Liver (tissue), 9 donors: Measurements from ENCODE around the gene BEST4. TPM values are rescaled to one million over a fixed set of nuclear protein-coding genes. Genes with fewer than 3 reads are reported as not detected.

Source experiments
- DNase-seq: peaks from one replicate; pipeline ENCODE4 v3.0.0-alpha.2; 2017; ENCODE audit warnings: low spot score
- H3K27ac ChIP-seq, 2 donors: one replicate each; pipeline ENCODE4 v1.7.0; 2013; ENCODE audit warnings: inconsistent platforms in 2 of 2, low read length in 2 of 2, control low read depth in 1 of 2, low read depth in 1 of 2, mild to moderate bottlenecking in 1 of 2
- H3K27me3 ChIP-seq, 4 donors: one replicate each; pipeline versions ENCODE4 v1.6.1 to v1.7.0; 2013; ENCODE audit warnings: low read length in 3 of 4, inconsistent platforms in 1 of 4, mild to moderate bottlenecking in 1 of 4, moderate library complexity in 1 of 4; ENCODE audit not compliant: control insufficient read depth in 4 of 4, insufficient read depth in 4 of 4
- H3K36me3 ChIP-seq, 4 donors: one replicate each; pipeline versions ENCODE4 v1.6.1 to v1.7.0; 2013; ENCODE audit warnings: low read length in 3 of 4, mild to moderate bottlenecking in 3 of 4, low read depth in 1 of 4, moderate library complexity in 1 of 4; ENCODE audit not compliant: control insufficient read depth in 4 of 4, insufficient read depth in 3 of 4
- H3K4me1 ChIP-seq, 4 donors: one replicate each; pipeline versions ENCODE4 v1.6.1 to v1.7.0; 2013; ENCODE audit warnings: low read length in 3 of 4, mild to moderate bottlenecking in 3 of 4, moderate library complexity in 1 of 4; ENCODE audit not compliant: control insufficient read depth in 4 of 4, insufficient read depth in 4 of 4
- H3K4me3 ChIP-seq, 3 donors: one replicate each; pipeline versions ENCODE4 v1.6.1 to v1.7.0; 2013; ENCODE audit warnings: low read length in 3 of 3, control low read depth in 1 of 3, low read depth in 1 of 3, mild to moderate bottlenecking in 1 of 3
- H3K9ac ChIP-seq, 2 donors: one replicate each; pipeline ENCODE4 v1.7.0; 2013; ENCODE audit warnings: low read length in 2 of 2, mild to moderate bottlenecking in 2 of 2, moderate library complexity in 2 of 2, control low read depth in 1 of 2, low read depth in 1 of 2
- H3K9me3 ChIP-seq, 4 donors: one replicate each; pipeline versions ENCODE4 v1.6.1 to v1.7.0; 2013; ENCODE audit warnings: low read length in 3 of 4; ENCODE audit not compliant: control insufficient read depth in 4 of 4
- EGR1 ChIP-seq, 2 donors: IDR thresholded peaks; 2 replicates each; pipeline ENCODE4 v1.6.1; 2016 to 2018; ENCODE audit warnings: antibody characterized with exemption in 2 of 2, low read depth in 2 of 2
- FOXA1 ChIP-seq: IDR thresholded peaks from 2 replicates; pipeline ENCODE4 v1.6.1; 2016; ENCODE audit warnings: antibody characterized with exemption
- FOXA2 ChIP-seq: IDR thresholded peaks from 2 replicates; pipeline ENCODE4 v1.6.1; 2016; ENCODE audit warnings: antibody characterized with exemption
- GABPA ChIP-seq, 2 donors: IDR thresholded peaks in 1 of 2; conservative IDR thresholded peaks in 1 of 2; 2 replicates each; pipeline ENCODE4 v1.6.1; 2016; ENCODE audit warnings: antibody characterized with exemption in 2 of 2, mild to moderate bottlenecking in 1 of 2, moderate library complexity in 1 of 2
- HNF4A ChIP-seq, 2 donors: conservative IDR thresholded peaks; 2 replicates each; pipeline ENCODE4 v1.6.1; 2016; ENCODE audit warnings: antibody characterized with exemption in 2 of 2, mild to moderate bottlenecking in 2 of 2
- HNF4G ChIP-seq: IDR thresholded peaks from 2 replicates; pipeline ENCODE4 v1.6.1; 2016; ENCODE audit warnings: antibody characterized with exemption
- JUND ChIP-seq, 2 donors: IDR thresholded peaks; 2 replicates each; pipeline ENCODE4 v1.6.1; 2016; ENCODE audit warnings: antibody characterized with exemption in 2 of 2
- NR2F2 ChIP-seq: IDR thresholded peaks from 2 replicates; pipeline ENCODE4 v1.6.1; 2016; ENCODE audit warnings: antibody characterized with exemption
- RAD21 ChIP-seq, 2 donors: IDR thresholded peaks; 2 replicates each; pipeline ENCODE4 v1.6.1; 2016; ENCODE audit warnings: antibody characterized with exemption in 2 of 2, mild to moderate bottlenecking in 2 of 2
- RXRA ChIP-seq, 2 donors: IDR thresholded peaks; 2 replicates each; pipeline ENCODE4 v1.6.1; 2017 to 2018; ENCODE audit warnings: antibody characterized with exemption in 2 of 2, mild to moderate bottlenecking in 1 of 2
- SP1 ChIP-seq: IDR thresholded peaks from 2 replicates; pipeline ENCODE4 v1.6.1; 2018; ENCODE audit warnings: antibody characterized with exemption, mild to moderate bottlenecking
- TAF1 ChIP-seq: conservative IDR thresholded peaks from 2 replicates; pipeline ENCODE4 v1.6.1; 2016; ENCODE audit warnings: antibody characterized with exemption, mild to moderate bottlenecking
- YY1 ChIP-seq: IDR thresholded peaks from 2 replicates; pipeline ENCODE4 v1.6.1; 2016; ENCODE audit warnings: antibody characterized with exemption, mild to moderate bottlenecking
- WGBS: extraction: QIAGEN DNeasy Blood & Tissue Kit; methylation state at CpG from one replicate; pipeline ENCODE4 v1.1.7; 2013; 5-methylcytosine and 5-hydroxymethylcytosine counted together
- polyA plus RNA-seq, 2 donors: library from polyadenylated mRNA; stranded (reverse) in 1 of 2; unstranded in 1 of 2; fragments of 200-250 nt in 1 of 2; fragments of >200 nt in 1 of 2; fragmentation: Nextera tagmentation in 1 of 2; extraction: Ambion mirVana in 1 of 2; gene quantifications; one replicate each; pipeline versions ENCODE4 v1.2.1 to v1.2.3, GENCODE V29; 2013 to 2015
- total RNA-seq, 2 donors: library from RNA; depleted of rRNA; stranded (reverse); fragments of >200 nt; gene quantifications; one replicate each; pipeline ENCODE4 v1.2.3, GENCODE V29; 2014
- TF ChIP-seq, protein P1 (sequence below): fragments of 150-350 bp; IDR thresholded peaks from 2 replicates; pipeline ENCODE4 v1.5.1; 2017; ENCODE audit warnings: improper control_type of control experiment, low read depth, low read length; ENCODE audit not compliant: missing input control
- TF ChIP-seq, protein P2 (sequence below): IDR thresholded peaks from 2 replicates; pipeline ENCODE4 v1.6.1; 2016; ENCODE audit warnings: antibody characterized with exemption, mild to moderate bottlenecking
- TF ChIP-seq, protein P3 (sequence below): IDR thresholded peaks from 2 replicates; pipeline ENCODE4 v1.6.1; 2016; ENCODE audit warnings: antibody characterized with exemption
- TF ChIP-seq, protein P4 (sequence below): IDR thresholded peaks from 2 replicates; pipeline ENCODE4 v1.6.1; 2016; ENCODE audit warnings: antibody characterized with exemption
- TF ChIP-seq, protein P5 (sequence below): IDR thresholded peaks from 2 replicates; pipeline ENCODE4 v1.6.1; 2016; ENCODE audit warnings: antibody characterized with exemption
- donor health status: healthy.
- donor health status: healthy.
- donor health status: healthy.
- donor health status: healthy.
- donor health status: healthy.

Gene BEST4
- total and polyA plus RNA-seq, 4 donors = 0.05 TPM; not detected in 3

DNA sequence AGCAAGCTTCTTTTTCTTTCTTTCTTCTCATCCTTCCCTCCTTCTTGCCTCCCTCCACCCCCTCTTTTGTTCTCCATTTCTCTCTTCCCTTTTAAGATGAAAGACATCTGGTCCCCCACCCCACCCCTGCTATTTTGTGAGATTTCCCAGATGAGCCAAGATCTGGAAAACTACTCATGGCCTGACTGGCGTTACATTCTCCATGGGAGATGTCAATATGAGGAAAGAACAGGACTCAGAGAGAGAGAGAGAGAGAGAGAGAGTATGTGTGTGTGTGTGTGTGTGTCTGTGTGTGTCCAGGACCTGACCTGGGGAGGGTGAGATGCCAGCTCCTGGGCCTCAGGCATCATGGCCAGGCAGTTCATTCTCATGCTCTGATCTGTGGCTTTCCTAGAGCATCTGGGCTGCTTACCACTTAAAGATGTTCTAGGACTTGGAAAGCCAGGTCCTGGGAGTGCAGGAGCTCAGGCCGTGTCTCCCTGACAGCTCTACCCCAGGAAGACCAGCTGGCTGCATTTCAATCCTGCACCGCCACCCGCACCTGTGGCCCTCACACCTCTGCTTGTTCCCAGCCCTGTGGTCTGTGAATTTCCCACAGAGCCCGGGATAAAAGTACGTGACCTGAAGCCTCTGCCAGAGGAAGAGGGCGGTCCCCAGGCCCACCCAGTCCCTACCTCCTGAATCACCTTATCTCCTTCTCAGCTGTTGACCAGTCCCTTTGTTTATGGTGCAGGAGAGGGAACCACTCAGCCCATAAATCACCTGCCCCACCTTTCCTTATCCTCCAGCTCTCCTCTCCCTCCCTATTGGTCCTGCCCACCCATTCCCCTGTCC lies 3.2 kb upstream of the BEST4 start (continued):
- no peak for TF ChIP-seq GABPA (IDR thresholded peaks at IDR 0.05 in 1 of 2, conservative IDR thresholded peaks at IDR 0.05 in 1 of 2)

DNA sequence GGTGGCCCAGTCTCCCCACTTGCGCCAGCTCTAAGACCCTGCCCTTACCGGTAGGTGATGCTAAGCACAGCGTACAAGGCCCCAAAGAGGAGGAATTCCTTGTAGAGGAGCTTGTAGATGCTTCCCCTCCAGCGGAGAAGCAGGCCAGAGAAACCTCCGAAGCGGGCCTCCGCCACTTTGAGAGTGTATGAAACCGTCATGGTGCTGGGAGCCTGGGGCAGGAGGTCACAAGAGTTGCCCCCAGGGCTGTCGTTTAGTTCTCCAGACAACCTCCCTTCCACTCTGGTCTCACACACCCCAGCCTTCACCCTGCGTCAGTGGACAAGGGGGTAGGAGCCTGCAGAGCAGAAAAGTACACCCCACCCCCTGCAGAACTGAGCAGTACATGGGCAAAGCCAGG lies 464 bp downstream of the BEST4 start:
- TF ChIP-seq, protein P1, sequence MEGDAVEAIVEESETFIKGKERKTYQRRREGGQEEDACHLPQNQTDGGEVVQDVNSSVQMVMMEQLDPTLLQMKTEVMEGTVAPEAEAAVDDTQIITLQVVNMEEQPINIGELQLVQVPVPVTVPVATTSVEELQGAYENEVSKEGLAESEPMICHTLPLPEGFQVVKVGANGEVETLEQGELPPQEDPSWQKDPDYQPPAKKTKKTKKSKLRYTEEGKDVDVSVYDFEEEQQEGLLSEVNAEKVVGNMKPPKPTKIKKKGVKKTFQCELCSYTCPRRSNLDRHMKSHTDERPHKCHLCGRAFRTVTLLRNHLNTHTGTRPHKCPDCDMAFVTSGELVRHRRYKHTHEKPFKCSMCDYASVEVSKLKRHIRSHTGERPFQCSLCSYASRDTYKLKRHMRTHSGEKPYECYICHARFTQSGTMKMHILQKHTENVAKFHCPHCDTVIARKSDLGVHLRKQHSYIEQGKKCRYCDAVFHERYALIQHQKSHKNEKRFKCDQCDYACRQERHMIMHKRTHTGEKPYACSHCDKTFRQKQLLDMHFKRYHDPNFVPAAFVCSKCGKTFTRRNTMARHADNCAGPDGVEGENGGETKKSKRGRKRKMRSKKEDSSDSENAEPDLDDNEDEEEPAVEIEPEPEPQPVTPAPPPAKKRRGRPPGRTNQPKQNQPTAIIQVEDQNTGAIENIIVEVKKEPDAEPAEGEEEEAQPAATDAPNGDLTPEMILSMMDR = no peak
- no peak for TF ChIP-seq JUND (IDR thresholded peaks at IDR 0.05)
- H3K9ac ChIP-seq = no peak overlapping the region

DNA sequence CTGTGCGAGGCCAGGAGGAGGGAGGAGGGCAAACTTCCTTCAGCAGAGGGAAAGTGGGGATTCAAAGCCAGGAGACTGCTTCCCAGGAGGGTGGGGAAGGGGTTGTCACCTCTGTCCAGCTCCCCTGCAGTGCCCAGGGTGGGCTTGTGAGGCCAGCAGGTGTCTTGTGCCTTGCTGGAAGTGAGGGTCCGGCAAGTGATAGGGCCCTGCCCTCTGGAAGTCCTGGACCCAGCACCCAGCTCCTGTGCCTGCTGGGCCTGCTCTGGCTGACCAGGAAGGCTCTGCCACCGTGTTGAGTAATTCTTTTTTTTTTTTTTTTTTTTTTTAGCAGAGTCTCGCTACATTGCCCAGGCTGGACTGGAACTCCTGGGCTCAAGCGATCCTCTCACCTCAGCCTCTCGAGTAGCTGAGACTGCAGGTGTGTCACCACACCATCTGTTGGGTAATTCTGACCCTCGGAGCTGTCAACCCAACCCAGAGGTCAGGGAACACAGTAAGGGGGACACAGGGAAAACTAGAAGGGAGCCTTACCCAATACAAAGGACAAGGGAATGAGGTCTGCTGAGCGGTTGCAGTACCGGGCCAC lies 1.0 kb downstream of the BEST4 start:
- no peak overlapping the region for H3K4me3 ChIP-seq
- TF ChIP-seq, protein P2, sequence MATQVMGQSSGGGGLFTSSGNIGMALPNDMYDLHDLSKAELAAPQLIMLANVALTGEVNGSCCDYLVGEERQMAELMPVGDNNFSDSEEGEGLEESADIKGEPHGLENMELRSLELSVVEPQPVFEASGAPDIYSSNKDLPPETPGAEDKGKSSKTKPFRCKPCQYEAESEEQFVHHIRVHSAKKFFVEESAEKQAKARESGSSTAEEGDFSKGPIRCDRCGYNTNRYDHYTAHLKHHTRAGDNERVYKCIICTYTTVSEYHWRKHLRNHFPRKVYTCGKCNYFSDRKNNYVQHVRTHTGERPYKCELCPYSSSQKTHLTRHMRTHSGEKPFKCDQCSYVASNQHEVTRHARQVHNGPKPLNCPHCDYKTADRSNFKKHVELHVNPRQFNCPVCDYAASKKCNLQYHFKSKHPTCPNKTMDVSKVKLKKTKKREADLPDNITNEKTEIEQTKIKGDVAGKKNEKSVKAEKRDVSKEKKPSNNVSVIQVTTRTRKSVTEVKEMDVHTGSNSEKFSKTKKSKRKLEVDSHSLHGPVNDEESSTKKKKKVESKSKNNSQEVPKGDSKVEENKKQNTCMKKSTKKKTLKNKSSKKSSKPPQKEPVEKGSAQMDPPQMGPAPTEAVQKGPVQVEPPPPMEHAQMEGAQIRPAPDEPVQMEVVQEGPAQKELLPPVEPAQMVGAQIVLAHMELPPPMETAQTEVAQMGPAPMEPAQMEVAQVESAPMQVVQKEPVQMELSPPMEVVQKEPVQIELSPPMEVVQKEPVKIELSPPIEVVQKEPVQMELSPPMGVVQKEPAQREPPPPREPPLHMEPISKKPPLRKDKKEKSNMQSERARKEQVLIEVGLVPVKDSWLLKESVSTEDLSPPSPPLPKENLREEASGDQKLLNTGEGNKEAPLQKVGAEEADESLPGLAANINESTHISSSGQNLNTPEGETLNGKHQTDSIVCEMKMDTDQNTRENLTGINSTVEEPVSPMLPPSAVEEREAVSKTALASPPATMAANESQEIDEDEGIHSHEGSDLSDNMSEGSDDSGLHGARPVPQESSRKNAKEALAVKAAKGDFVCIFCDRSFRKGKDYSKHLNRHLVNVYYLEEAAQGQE = no peak
- TF ChIP-seq, protein P1 = no peak
- no peak for TF ChIP-seq HNF4A (conservative IDR thresholded peaks at IDR 0.05)
- TF ChIP-seq FOXA2 = no peak
- TF ChIP-seq, protein P3, sequence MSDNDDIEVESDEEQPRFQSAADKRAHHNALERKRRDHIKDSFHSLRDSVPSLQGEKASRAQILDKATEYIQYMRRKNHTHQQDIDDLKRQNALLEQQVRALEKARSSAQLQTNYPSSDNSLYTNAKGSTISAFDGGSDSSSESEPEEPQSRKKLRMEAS = no peak
- no peak for TF ChIP-seq YY1
- TF ChIP-seq FOXA1 = no peak
- TF ChIP-seq EGR1 (IDR thresholded peaks at IDR 0.05; ENCODE audit: low read depth in 2 of 2) = no peak
- no peak for TF ChIP-seq RXRA (IDR thresholded peaks at IDR 0.05)
- TF ChIP-seq, protein P4, sequence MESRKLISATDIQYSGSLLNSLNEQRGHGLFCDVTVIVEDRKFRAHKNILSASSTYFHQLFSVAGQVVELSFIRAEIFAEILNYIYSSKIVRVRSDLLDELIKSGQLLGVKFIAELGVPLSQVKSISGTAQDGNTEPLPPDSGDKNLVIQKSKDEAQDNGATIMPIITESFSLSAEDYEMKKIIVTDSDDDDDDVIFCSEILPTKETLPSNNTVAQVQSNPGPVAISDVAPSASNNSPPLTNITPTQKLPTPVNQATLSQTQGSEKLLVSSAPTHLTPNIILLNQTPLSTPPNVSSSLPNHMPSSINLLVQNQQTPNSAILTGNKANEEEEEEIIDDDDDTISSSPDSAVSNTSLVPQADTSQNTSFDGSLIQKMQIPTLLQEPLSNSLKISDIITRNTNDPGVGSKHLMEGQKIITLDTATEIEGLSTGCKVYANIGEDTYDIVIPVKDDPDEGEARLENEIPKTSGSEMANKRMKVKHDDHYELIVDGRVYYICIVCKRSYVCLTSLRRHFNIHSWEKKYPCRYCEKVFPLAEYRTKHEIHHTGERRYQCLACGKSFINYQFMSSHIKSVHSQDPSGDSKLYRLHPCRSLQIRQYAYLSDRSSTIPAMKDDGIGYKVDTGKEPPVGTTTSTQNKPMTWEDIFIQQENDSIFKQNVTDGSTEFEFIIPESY = no peak
- TF ChIP-seq JUND (IDR thresholded peaks at IDR 0.05) = no peak
- TF ChIP-seq, protein P5, sequence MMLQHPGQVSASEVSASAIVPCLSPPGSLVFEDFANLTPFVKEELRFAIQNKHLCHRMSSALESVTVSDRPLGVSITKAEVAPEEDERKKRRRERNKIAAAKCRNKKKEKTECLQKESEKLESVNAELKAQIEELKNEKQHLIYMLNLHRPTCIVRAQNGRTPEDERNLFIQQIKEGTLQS = no peak
- TF ChIP-seq HNF4G = no peak
- no peak for TF ChIP-seq RAD21 (IDR thresholded peaks at IDR 0.05)
- no peak for TF ChIP-seq SP1
- TF ChIP-seq GABPA (IDR thresholded peaks at IDR 0.05 in 1 of 2, conservative IDR thresholded peaks at IDR 0.05 in 1 of 2) = no peak
- TF ChIP-seq TAF1 = no peak
- no peak for TF ChIP-seq NR2F2
- no peak overlapping the region for H3K9ac ChIP-seq
- H3K27me3 ChIP-seq = no peaks in the 10 kb centered on the region
- 83% methylated on average over 9 of the region's 9 CpGs for WGBS
- no peak for DNase-seq
- no peak overlapping the region for H3K27ac ChIP-seq
- no peaks in the 10 kb centered on the region for H3K36me3 ChIP-seq
- H3K9me3 ChIP-seq = no peaks in the 10 kb centered on the region
- H3K4me1 ChIP-seq = peaks cover 6 to 21% (median 13%) of the 10 kb centered on the region in 4 donors

More for the DNA sequence above, 464 bp downstream of the BEST4 start:
- no peak overlapping the region for H3K27ac ChIP-seq
- no peak for DNase-seq
- H3K4me1 ChIP-seq = peaks cover 6 to 21% (median 13%) of the 10 kb centered on the region in 4 donors
- H3K36me3 ChIP-seq = no peaks in the 10 kb centered on the region
- no peaks in the 10 kb centered on the region for H3K27me3 ChIP-seq
- no peak overlapping the region for H3K4me3 ChIP-seq
- no peaks in the 10 kb centered on the region for H3K9me3 ChIP-seq
- 97% methylated on average over 10 of the region's 10 CpGs for WGBS
